GM19455 (cell line): ENCODE results near the gene CCDC51.

Experiments used
- ATAC-seq: cut with Tn5 transposase; IDR thresholded peaks from one replicate; pipeline ENCODE4 v1.9.1; 2021; ENCODE audit not compliant: unreplicated experiment

Gene CCDC51

GRCh38 chr3:48422272-48422671 is 17.6 kb downstream of the CCDC51 start:
- no peak for ATAC-seq

GRCh38 chr3:48420561-48420960 is 19.4 kb downstream of the CCDC51 start:
- ATAC-seq, result no peak

- no peak for ATAC-seq
Observed at GRCh38 chr3:48419597-48419996, 20.3 kb downstream of the CCDC51 start.

- ATAC-seq, result no peak
Observed at GRCh38 chr3:48419149-48419548, 20.8 kb downstream of the CCDC51 start.

GRCh38 chr3:48418651-48419050 is 21.3 kb downstream of the CCDC51 start:
- ATAC-seq, result no peak

GRCh38 chr3:48418140-48418539 is 21.8 kb downstream of the CCDC51 start:
- no peak for ATAC-seq

- no peak for ATAC-seq
Observed at GRCh38 chr3:48417529-48418108, 22.3 kb downstream of the CCDC51 start.

- ATAC-seq, result no peak
Observed at GRCh38 chr3:48416546-48416945, 23.4 kb downstream of the CCDC51 start.

- ATAC-seq, result no peak
Observed at GRCh38 chr3:48416091-48416505, 23.8 kb downstream of the CCDC51 start.

- ATAC-seq, result no peak
Observed at GRCh38 chr3:48415251-48415953, 24.5 kb downstream of the CCDC51 start.

GRCh38 chr3:48414376-48415250 is 25.3 kb downstream of the CCDC51 start:
- ATAC-seq, result no peak

GRCh38 chr3:48413611-48414010 is 26.3 kb downstream of the CCDC51 start:
- no peak for ATAC-seq

GRCh38 chr3:48413086-48413485 is 26.8 kb downstream of the CCDC51 start:
- no peak for ATAC-seq

- ATAC-seq, result no peak
Observed at GRCh38 chr3:48412375-48413001, 27.4 kb downstream of the CCDC51 start.

GRCh38 chr3:48411606-48412374 is 28.1 kb downstream of the CCDC51 start:
- no peak for ATAC-seq

GRCh38 chr3:48411041-48411588 is 28.8 kb downstream of the CCDC51 start:
- no peak for ATAC-seq

- no peak for ATAC-seq
Observed at GRCh38 chr3:48410205-48411040, 29.5 kb downstream of the CCDC51 start.

- ATAC-seq, result no peak
Observed at GRCh38 chr3:48409291-48410201, 30.4 kb downstream of the CCDC51 start.
